Chondrocyte (in vitro differentiated cells): ENCODE measurements around the gene ALCAM. TPM values are rescaled to one million over a fixed set of nuclear protein-coding genes. Genes with fewer than 3 reads are reported as not detected.
A peak's percentile ranks its signal among the peaks of the same experiment; 100 is the strongest.

ENCODE experiments used
- DNase-seq: peaks from one replicate; pipeline ENCODE4 v3.0.0; 2021; ENCODE audit warnings: mixed read lengths, low spot score
- H3K27ac Mint-ChIP-seq: one replicate; pipeline ENCODE4 v1.8.0; 2021; ENCODE audit warnings: mild to moderate bottlenecking, moderate library complexity, mixed read lengths; ENCODE audit not compliant: unreplicated experiment
- H3K27me3 Mint-ChIP-seq: 2 replicates; pipeline ENCODE4 v1.8.0; 2021; ENCODE audit warnings: low read depth, mixed read lengths
- H3K36me3 Mint-ChIP-seq: 2 replicates; pipeline ENCODE4 v1.8.0; 2021; ENCODE audit warnings: low read depth, mixed read lengths
- H3K4me1 Mint-ChIP-seq: 2 replicates; pipeline ENCODE4 v1.8.0; 2021; ENCODE audit warnings: low read depth, mild to moderate bottlenecking, mixed read lengths
- H3K4me3 Mint-ChIP-seq: one replicate; pipeline ENCODE4 v1.8.0; 2021; ENCODE audit warnings: mild to moderate bottlenecking, moderate library complexity, mixed read lengths; ENCODE audit not compliant: unreplicated experiment
- H3K9me3 Mint-ChIP-seq: 2 replicates; pipeline ENCODE4 v1.8.0; 2021; ENCODE audit warnings: low read depth, mixed read lengths
- CTCF ChIP-seq: fragments of 200-600 bp; sonication (generic); IDR thresholded peaks from 2 replicates; pipeline ENCODE4 v1.5.0; 2021; ENCODE audit warnings: antibody characterized with exemption, mild to moderate bottlenecking, moderate library complexity
- total RNA-seq: library from RNA; stranded (reverse); gene quantifications from 3 replicates; pipeline ENCODE4 v1.2.1, GENCODE V29; 2021

The ALCAM gene
- total RNA-seq, 1 donor from 2014 or later: 270 TPM

DNA sequence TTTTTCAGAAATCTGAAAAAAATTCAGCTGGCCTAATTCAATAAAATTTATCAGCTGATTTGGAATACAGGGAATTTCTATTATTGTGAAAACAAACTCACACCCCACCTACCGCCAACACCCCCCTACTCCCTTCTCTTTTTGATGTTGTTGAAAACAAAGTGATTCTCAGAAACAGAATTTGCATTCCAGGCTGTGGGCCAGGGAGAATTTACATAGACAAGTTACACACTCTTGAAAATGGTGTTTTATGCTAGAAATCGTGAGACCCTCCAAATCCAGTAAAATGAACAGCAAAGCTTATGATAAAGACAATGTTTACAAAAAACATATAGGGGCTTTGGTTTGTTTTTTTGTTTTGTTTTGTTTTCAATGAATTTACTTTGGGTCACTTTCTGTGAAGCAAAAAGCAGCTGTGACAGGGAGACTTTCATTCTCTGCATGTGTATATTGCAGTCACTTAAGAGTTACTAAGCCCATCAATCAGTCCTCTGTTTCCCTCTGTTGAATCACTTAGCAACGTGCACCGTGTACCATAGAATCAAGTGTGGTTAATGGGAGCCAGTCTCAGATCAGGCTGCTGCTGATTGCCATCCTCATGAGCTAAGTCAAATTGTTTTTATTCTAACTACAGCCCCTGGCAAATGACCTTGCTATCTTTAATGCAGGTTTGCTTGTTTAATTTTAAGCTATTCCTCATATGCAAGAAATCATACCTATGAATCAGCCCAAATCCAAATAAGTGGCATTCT, 159.8 kb downstream of the ALCAM start:
- no peak for DNase-seq
- H3K4me3 Mint-ChIP-seq: no peak overlapping the region
- no peak overlapping the region for H3K27ac Mint-ChIP-seq
- peaks cover 15% of the 10 kb centered on the region for H3K36me3 Mint-ChIP-seq
- no peaks in the 10 kb centered on the region for H3K9me3 Mint-ChIP-seq
- H3K4me1 Mint-ChIP-seq: peaks cover 31% of the 10 kb centered on the region
- no peak for TF ChIP-seq CTCF
- H3K27me3 Mint-ChIP-seq: no peaks in the 10 kb centered on the region

- no peak for TF ChIP-seq CTCF
- DNase-seq: no peak
- Mint-ChIP-seq H3K9me3 (no peaks in the 10 kb centered on the region), H3K27me3 (no peaks in the 10 kb centered on the region), H3K4me3 (no peak overlapping the region), H3K27ac (peak overlapping the region; percentile 12), H3K4me1 (peaks cover 36% of the 10 kb centered on the region), H3K36me3 (peaks cover 19% of the 10 kb centered on the region)
Observed at GRCh38 chr3:105527535-105527934, 160.8 kb downstream of the ALCAM start.

DNA sequence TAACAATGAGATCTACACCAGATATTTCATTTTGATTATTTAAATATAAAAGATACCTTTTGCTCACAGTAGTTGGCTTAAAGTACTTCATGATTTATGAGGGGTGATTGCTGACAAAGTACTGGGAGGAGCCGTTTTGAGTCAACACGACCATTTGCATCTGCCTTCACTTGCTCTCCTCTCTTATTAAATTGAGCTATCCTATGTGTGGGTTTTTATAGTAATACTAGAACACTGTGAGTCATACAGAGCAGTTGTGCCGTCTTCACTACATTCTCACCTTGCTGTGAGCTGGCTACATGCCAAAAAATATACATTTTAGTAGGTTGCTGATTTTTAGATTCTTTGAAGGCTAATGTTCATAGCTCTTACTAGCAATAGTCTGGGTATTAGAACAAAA, 161.2 kb downstream of the ALCAM start:
- no peak for TF ChIP-seq CTCF
- Mint-ChIP-seq H3K9me3 (no peaks in the 10 kb centered on the region), H3K27ac (peak overlapping the region; percentile 12), H3K4me3 (no peak overlapping the region), H3K4me1 (peaks cover 38% of the 10 kb centered on the region), H3K36me3 (peaks cover 21% of the 10 kb centered on the region), H3K27me3 (no peaks in the 10 kb centered on the region)
- DNase-seq: no peak

GRCh38 chr3:105528955-105529354, 162.2 kb downstream of the ALCAM start:
- H3K4me3 Mint-ChIP-seq: no peak overlapping the region
- peaks cover 44% of the 10 kb centered on the region for H3K4me1 Mint-ChIP-seq
- DNase-seq: no peak
- H3K9me3 Mint-ChIP-seq: no peaks in the 10 kb centered on the region
- H3K27me3 Mint-ChIP-seq: no peaks in the 10 kb centered on the region
- H3K27ac Mint-ChIP-seq: no peak overlapping the region
- no peak for TF ChIP-seq CTCF
- peaks cover 25% of the 10 kb centered on the region for H3K36me3 Mint-ChIP-seq

DNA sequence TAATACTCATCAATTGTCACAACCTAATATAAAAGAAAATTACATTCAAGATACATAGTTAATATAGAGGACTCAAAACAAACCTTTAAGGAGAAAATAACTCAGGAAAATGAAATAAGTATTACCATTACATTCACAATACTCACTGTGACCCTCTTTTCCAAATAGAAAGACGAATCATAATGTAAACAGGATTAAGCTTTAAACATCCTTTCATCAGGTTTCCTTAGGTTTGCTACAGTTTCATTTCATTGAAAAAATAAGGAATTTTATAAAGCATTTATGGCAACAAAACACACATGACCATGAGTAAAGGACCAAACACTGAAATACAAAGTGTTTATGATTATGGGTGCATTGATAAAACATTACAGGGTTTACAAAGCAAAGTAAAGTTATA, 162.7 kb downstream of the ALCAM start:
- Mint-ChIP-seq H3K36me3 (peaks cover 22% of the 10 kb centered on the region), H3K4me1 (peaks cover 49% of the 10 kb centered on the region)

More for the DNA sequence above, 162.7 kb downstream of the ALCAM start:
- Mint-ChIP-seq H3K27ac (no peak overlapping the region), H3K4me3 (no peak overlapping the region), H3K9me3 (no peaks in the 10 kb centered on the region), H3K27me3 (no peaks in the 10 kb centered on the region)
- TF ChIP-seq CTCF: no peak
- no peak for DNase-seq
